ENCODE results near the gene FBXO9. TPM values are rescaled to one million over a fixed set of nuclear protein-coding genes. Genes with fewer than 3 reads are reported as not detected.

FBXO9 gene
- total and polyA plus RNA-seq, 2 of the 8 experiments (the other 6 are each of a cell fraction or from before 2014, with no cell fraction given): 41.3 to 50.9 TPM

DNA sequence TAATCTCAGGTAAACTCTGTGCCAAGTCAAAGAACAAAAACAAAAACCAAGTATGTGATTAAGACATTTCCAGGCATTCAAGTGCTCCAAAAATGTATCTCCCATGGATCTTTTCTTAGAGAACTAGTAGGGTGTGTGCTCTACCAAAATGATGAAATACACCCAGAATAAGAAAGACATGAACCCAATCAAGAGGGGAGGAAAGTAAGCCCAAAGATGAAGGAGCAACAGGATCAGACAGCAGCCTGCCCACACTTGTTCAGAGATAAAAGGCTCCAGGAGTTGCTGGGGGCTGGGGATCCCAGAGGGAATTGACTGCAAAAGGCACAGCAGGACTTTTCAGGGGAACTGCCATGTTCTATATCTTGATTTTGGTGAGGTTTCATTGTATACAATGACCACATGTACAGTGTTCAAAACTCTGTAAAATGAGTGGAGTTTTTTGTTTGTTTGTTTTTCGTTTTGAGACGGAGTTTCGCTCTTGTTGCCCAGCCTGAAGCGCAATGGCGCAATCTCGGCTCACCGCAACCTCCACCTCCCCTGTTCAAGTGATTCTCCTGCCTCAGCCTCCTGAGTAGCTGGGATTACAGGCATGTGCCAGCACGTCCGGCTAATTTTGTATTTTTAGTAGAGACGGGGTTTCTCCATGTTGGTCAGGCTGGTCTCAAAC is 59.1 kb downstream of the FBXO9 start:
- peaks cover 0 to 2% (median 0%) of the 10 kb centered on the region in 4 experiments; a peak in 1 of 7 replicates for H3K27me3 ChIP-seq (replicated peaks in 1 of 4; ENCODE audit: control insufficient read depth in 3 of 4, extremely low read depth in 1 of 4, insufficient read depth in 3 of 4, low read length in 3 of 4)
- no peak overlapping the region for H4K91ac ChIP-seq (replicated peaks; ENCODE audit: insufficient read length, low read length)
- 97% methylated on average over 10 of the region's 10 CpGs; no CpG with 5 or more reads in 1 of the 2 experiments for WGBS, 2 experiments (ENCODE audit: extremely low coverage in 1 of 2, insufficient coverage in 1 of 2, insufficient read length in 1 of 2, insufficient replicate concordance in 2 of 2, low coverage in 1 of 2, low lambda C conversion rate in 2 of 2, missing lambda C conversion rate in 1 of 2)
- no peak overlapping the region for H2BK20ac ChIP-seq (ENCODE audit: low read length)
- H3K23ac ChIP-seq (ENCODE audit: insufficient read length): no peak overlapping the region
- H4K8ac ChIP-seq (ENCODE audit: extremely low read depth, insufficient read depth, low read length): no peak overlapping the region
- no peaks in the 10 kb centered on the region for H3K36me3 ChIP-seq (ENCODE audit: control insufficient read depth in 2 of 4, insufficient read depth in 4 of 4, low read length in 3 of 4)
- H3K14ac ChIP-seq (ENCODE audit: insufficient read length): no peak overlapping the region
- H2AFZ ChIP-seq (ENCODE audit: low read length): 0 out of 2 replicates have a peak overlapping the region, but pooled peaks have one; percentile 49
- no peak overlapping the region for H3K27ac ChIP-seq (ENCODE audit: low read depth, low read length)
- no peak overlapping the region for H4K5ac ChIP-seq (ENCODE audit: insufficient read length, low read depth, low read length)
- no peaks in the 10 kb centered on the region for H3K9me3 ChIP-seq (ENCODE audit: insufficient read depth in 2 of 2, low read depth in 1 of 2, low read length in 1 of 2)
- DNase-seq (ENCODE audit: low read depth in 1 of 2, low spot score in 2 of 2) (no peak), FAIRE-seq (no peak)
- H2AK5ac ChIP-seq (ENCODE audit: low read depth, low read length): no peak overlapping the region
- H4K20me1 ChIP-seq (replicated peaks in 1 of 2; ENCODE audit: control insufficient read depth in 1 of 2, insufficient read depth in 2 of 2, low read length in 2 of 2): no peaks in the 10 kb centered on the region
- TF ChIP-seq JUN (IDR thresholded peaks at IDR 0.05; ENCODE audit: low read depth, low read length) (no peak), TBP (IDR thresholded peaks at IDR 0.05; ENCODE audit: low read depth, low read length) (no peak), TAF7 (optimal IDR thresholded peaks at IDR 0.05; ENCODE audit: borderline replicate concordance, low read depth, low read length) (no peak), RXRA (IDR thresholded peaks at IDR 0.05; ENCODE audit: insufficient read depth, low read depth, low read length) (no peak), GTF2F1 (IDR thresholded peaks at IDR 0.05; ENCODE audit: borderline replicate concordance, low read depth, low read length) (no peak), FOSL1 (IDR thresholded peaks at IDR 0.05; ENCODE audit: insufficient read depth, low read depth, low read length) (no peak), RBBP5 (IDR thresholded peaks at IDR 0.05; ENCODE audit: borderline replicate concordance, low read depth, low read length) (no peak), ASH2L (IDR thresholded peaks at IDR 0.05; ENCODE audit: low read length) (no peak), SIRT6 (IDR thresholded peaks at IDR 0.05; ENCODE audit: low read length) (no peak), SUZ12 (IDR thresholded peaks at IDR 0.05; ENCODE audit: low read length) (no peak)
- no peak overlapping the region for H3K18ac ChIP-seq (ENCODE audit: extremely low read depth, low read length)
- no peaks in the 10 kb centered on the region for H3K79me2 ChIP-seq (ENCODE audit: control insufficient read depth in 1 of 2, insufficient read depth in 2 of 2, low read length in 2 of 2)
- no peak overlapping the region for H2BK120ac ChIP-seq (replicated peaks; ENCODE audit: low read depth, low read length)
- H3K4me1 ChIP-seq (replicated peaks in 1 of 4; ENCODE audit: control insufficient read depth in 3 of 4, insufficient read depth in 4 of 4, low read length in 3 of 4): peaks cover 2 to 13% (median 8%) of the 10 kb centered on the region in 4 experiments
- no peaks in the 10 kb centered on the region for H3K23me2 ChIP-seq (ENCODE audit: low read depth, low read length)
- H3K4ac ChIP-seq (replicated peaks; ENCODE audit: insufficient read length, low read depth, low read length): no peak overlapping the region
- no peak overlapping the region for H3K4me3 ChIP-seq (ENCODE audit: extremely low read depth in 1 of 4, insufficient read depth in 2 of 4, low read depth in 3 of 4, low read length in 4 of 4)
- no peak overlapping the region for H3K9ac ChIP-seq (replicated peaks in 1 of 4; ENCODE audit: extremely low read depth in 1 of 4, low read depth in 3 of 4, low read length in 3 of 4)
- no peak overlapping the region for H2BK15ac ChIP-seq (ENCODE audit: low read length)
- POLR2A ChIA-PET (ENCODE audit: partially characterized antibody): no interaction called here
- no peak overlapping the region for H2BK5ac ChIP-seq (ENCODE audit: low read depth, low read length)
- H3K56ac ChIP-seq (replicated peaks; ENCODE audit: insufficient read length, low read depth, low read length): no peak overlapping the region
- H3K4me2 ChIP-seq (ENCODE audit: insufficient read depth in 1 of 2, low read depth in 2 of 2, low read length in 2 of 2): no peak overlapping the region
- H2BK12ac ChIP-seq (ENCODE audit: low read depth, low read length): no peak overlapping the region
- no peaks in the 10 kb centered on the region for H3K79me1 ChIP-seq (ENCODE audit: low read depth, low read length)
- CTCF ChIA-PET (ENCODE audit: partially characterized antibody): no interaction called here
